GM10266 (cell line): ENCODE data around the gene NOL6.
"Not testable (repeated sequence)": the region's sequence is repeated elsewhere in the genome, so short reads cannot be mapped to it uniquely, and the experiment has no call there.

Experiments used
- DNase-seq: peaks from one replicate; pipeline ENCODE4 v3.0.0; 2012; ENCODE audit errors: extremely low spot score
- CTCF ChIP-seq: IDR thresholded peaks from 2 replicates; pipeline ENCODE4 v1.5.1; 2012; ENCODE audit warnings: mild to moderate bottlenecking, low read depth; ENCODE audit not compliant: control insufficient read depth, insufficient read depth; ENCODE audit errors: missing control alignments

The NOL6 gene, protein sequence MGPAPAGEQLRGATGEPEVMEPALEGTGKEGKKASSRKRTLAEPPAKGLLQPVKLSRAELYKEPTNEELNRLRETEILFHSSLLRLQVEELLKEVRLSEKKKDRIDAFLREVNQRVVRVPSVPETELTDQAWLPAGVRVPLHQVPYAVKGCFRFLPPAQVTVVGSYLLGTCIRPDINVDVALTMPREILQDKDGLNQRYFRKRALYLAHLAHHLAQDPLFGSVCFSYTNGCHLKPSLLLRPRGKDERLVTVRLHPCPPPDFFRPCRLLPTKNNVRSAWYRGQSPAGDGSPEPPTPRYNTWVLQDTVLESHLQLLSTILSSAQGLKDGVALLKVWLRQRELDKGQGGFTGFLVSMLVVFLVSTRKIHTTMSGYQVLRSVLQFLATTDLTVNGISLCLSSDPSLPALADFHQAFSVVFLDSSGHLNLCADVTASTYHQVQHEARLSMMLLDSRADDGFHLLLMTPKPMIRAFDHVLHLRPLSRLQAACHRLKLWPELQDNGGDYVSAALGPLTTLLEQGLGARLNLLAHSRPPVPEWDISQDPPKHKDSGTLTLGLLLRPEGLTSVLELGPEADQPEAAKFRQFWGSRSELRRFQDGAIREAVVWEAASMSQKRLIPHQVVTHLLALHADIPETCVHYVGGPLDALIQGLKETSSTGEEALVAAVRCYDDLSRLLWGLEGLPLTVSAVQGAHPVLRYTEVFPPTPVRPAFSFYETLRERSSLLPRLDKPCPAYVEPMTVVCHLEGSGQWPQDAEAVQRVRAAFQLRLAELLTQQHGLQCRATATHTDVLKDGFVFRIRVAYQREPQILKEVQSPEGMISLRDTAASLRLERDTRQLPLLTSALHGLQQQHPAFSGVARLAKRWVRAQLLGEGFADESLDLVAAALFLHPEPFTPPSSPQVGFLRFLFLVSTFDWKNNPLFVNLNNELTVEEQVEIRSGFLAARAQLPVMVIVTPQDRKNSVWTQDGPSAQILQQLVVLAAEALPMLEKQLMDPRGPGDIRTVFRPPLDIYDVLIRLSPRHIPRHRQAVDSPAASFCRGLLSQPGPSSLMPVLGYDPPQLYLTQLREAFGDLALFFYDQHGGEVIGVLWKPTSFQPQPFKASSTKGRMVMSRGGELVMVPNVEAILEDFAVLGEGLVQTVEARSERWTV

DNA sequence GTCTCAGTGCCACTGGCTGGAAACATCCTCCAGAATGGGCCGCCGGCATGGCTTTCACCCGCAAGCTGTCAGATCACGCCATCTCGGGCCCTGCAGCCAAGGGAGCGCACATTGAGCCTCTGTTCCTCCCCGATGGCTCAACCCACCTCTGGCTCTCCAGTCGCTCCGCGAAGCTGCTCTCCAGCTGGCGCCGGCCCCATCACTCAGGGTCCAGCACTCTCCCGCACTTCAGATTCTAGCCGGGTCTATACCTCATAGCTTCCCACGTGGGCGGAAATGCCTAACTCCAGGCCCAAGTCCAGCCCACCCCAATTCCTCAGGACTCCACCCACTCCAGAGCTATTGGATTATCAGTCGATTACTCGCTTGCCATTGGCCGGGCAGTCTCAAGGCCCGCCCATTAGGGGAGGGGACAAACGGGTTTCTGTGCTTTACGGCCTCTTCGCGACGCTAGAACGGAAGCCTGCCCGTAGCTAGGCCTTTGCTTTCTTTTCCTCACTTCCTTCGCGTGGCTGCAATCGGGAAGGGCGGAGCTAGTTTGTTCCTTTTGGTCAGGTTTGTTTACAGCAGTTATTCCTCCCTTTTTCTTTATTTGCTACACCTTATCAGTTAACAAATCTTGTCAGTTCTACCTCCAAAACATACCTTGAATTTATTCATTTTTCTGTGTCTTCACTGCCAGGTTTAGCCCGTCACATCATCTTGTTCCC is at the start of gene NOL6:
NOL6 (minus strand) TSS at position 282 of the 710 bp plus-strand sequence; CDS start at position 200, 82 bp downstream.
- no peak for TF ChIP-seq CTCF
- peak; percentile 97 for DNase-seq

DNA sequence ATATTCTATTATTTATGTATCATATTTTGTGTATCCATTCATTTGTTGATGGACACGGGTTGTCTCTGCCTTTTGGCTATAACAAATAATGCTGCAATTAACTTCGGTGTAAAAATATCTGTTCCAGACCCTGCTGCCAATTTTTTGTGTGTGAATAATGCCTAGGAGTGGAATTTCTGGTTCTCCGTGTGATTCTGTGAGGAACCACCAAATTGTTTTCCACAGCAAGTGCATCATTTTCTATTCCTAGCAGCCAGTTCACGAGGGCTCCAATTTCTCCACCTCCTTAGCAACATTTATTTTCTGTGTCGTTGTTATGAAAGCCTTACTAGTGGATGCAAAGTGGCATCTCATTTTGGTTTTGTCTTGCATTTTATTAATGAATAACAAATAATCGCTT is 48.1 kb upstream of the NOL6 start:
- not testable (repeated sequence) for DNase-seq

DNA sequence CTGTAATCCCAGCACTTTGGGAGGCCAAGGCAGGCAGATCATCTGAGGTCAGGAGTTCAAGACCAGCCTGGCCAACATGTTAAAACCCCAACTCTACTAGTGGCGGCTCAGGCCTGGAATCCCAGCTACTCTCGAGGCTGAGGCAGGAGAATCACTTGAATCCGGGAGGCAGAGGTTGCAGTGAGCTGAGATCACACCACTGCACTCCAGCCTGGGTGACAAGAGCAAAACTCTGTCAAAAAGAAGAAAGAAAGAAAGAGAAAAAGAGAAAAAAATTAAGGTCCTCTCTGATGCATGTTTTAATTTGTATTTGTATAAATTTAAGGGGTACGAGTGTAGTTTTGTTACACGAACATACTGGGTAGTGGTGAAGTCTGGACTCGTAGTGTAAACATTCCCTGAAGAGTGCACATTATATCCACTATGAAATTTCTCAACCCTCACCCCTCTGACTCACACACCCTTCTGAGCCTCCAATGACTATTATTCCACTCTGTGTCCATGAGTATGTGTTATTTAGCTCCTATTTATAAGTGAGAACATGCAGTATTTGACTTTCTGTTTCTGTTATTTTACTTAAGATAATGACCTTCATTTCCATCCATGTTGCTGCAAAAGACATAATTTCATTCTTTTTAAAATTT is 44.3 kb upstream of the NOL6 start:
- not testable (repeated sequence) for DNase-seq

- peak; percentile 51 for TF ChIP-seq CTCF
- DNase-seq, result peak; percentile 35
Observed at GRCh38 chr9:33517373-33517772, 43.6 kb upstream of the NOL6 start.

- not testable (repeated sequence) for DNase-seq
Observed at GRCh38 chr9:33516397-33516796, 42.7 kb upstream of the NOL6 start.

DNA sequence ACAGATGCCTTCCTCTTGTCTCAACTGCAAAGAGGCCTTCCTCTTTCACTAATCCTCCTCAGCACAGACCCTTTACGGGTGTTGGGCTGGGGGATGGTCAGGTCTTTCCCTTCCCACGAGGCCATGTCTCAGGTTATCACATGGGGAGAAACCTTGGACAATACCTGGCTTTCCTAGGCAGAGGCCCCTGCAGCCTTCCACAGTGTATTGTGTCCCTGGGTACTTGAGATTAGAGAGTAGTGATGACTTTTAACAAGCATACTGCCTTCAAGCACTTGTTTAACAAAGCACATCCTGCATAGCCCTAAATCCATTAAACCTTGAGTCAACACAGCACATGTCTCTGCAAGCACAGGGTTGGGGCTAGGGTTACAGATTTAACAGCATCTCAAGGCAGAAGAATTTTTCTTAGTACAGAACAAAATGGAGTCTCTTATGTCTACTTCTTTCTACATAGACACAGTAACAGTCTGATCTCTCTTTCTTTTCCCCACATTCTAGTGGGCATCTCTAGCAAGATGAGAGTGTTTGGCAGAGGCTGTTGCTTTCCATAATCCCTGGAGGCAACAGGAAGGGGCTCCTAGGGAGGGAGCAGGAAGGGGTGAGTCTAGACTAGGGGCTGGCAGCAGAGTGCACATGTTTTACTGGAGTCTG is 41.7 kb upstream of the NOL6 start:
- not testable (repeated sequence) for DNase-seq

DNA sequence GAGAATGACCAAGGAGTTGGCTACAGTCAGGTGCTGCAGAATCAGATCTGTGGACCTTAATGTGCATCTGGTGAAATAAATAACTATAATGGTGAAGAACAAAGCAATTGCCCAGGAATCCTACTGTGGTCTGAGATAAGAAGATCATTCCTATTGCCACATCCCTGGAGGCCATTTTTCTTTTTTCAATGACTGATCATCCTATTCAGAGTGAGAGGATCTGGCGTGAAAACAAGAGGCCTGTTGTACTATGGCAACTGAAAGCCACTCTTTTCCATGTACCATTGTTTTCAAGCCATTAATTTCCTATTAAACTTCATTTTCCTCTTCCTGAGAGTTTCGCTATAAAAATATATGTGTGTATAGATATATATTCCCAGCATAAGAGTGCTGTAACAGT is 38.8 kb upstream of the NOL6 start:
- not testable (repeated sequence) for DNase-seq

DNA sequence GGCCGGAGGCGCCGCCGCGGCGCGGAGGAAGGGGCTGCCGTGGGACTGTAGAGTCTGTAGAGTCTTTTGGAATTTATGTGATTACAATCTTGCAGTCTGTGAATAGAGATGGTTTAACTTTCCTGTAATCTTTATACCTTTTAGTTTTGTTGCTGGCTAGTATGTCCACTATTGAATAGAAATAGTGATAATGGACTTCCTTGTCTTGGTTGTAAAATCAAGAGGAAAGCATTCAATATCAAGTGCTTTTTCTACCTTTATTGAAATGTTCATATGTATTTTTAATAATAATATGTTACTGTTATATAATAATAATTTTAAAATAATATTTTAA is 37.4 kb upstream of the NOL6 start:
- not testable (repeated sequence) for DNase-seq

- DNase-seq, result peak; percentile 28
- TF ChIP-seq CTCF, result no peak
Observed at GRCh38 chr9:33510262-33511183, 36.8 kb upstream of the NOL6 start.
